HepG2 (cell line): ENCODE measurements around the gene NEMF. TPM values are rescaled to one million over a fixed set of nuclear protein-coding genes. Genes with fewer than 3 reads are reported as not detected.

Experiments used
- ARID3A ChIP-seq: IDR thresholded peaks from 2 replicates; pipeline ENCODE4 v1.6.1; 2012; ENCODE audit warnings: low read depth, low read length, improper control_type of control experiment
- CEBPG ChIP-seq: IDR thresholded peaks from 2 replicates; pipeline ENCODE4 v1.6.1; 2016
- FOXO1 ChIP-seq: sonication (generic); formaldehyde crosslinking; IDR thresholded peaks from 2 replicates; pipeline ENCODE4 v1.4.0; 2020; ENCODE audit warnings: missing genetic modification reagents
- KDM2A ChIP-seq: sonication (generic); formaldehyde crosslinking; IDR thresholded peaks from 2 replicates; pipeline ENCODE4 v1.4.0; 2020; ENCODE audit warnings: low read depth, missing genetic modification reagents, borderline replicate concordance
- MATR3 ChIP-seq: sonication (generic); formaldehyde crosslinking; IDR thresholded peaks from 2 replicates; pipeline ENCODE4 v1.4.0; 2020; ENCODE audit warnings: missing genetic modification reagents
- MTERF4 ChIP-seq: sonication (generic); formaldehyde crosslinking; IDR thresholded peaks from 2 replicates; pipeline ENCODE4 v1.8.0; 2023; ENCODE audit warnings: mild to moderate bottlenecking, missing genetic modification reagents
- NBN ChIP-seq: fragments of 450-650 bp; conservative IDR thresholded peaks from 2 replicates; pipeline ENCODE4 v1.6.1; 2017
- PHF20 ChIP-seq: sonication (generic); formaldehyde crosslinking; IDR thresholded peaks from 2 replicates; pipeline ENCODE4 v1.5.0; 2020; ENCODE audit warnings: mild to moderate bottlenecking, missing genetic modification reagents
- POLR2A ChIP-seq, 2 experiments: IDR thresholded peaks; 2 replicates each; pipeline ENCODE4 v1.6.1; 2011; ENCODE audit warnings: low read depth in 2 of 2, low read length in 2 of 2, mild to moderate bottlenecking in 1 of 2, moderate library complexity in 1 of 2; ENCODE audit not compliant: insufficient read depth in 1 of 2
- RFX3 ChIP-seq: IDR thresholded peaks from 2 replicates; pipeline ENCODE4 v1.6.1; 2016; ENCODE audit warnings: missing biosample characterization, missing genetic modification reagents
- RORA ChIP-seq: sonication (generic); formaldehyde crosslinking; IDR thresholded peaks from 2 replicates; pipeline ENCODE4 v1.5.0; 2020; ENCODE audit warnings: mild to moderate bottlenecking, missing genetic modification reagents, moderate library complexity
- SCMH1 ChIP-seq: sonication (generic); formaldehyde crosslinking; IDR thresholded peaks from 2 replicates; pipeline ENCODE4 v1.9.0; 2021; ENCODE audit warnings: missing genetic modification reagents, mild to moderate bottlenecking, borderline replicate concordance
- SMC3 ChIP-seq: IDR thresholded peaks from 2 replicates; pipeline ENCODE4 v1.6.1; 2011; ENCODE audit warnings: low read length, improper control_type of control experiment
- SP1 ChIP-seq, 2 experiments: fragments of 450-650 bp in 1 of 2; sonication (generic) in 1 of 2; formaldehyde crosslinking in 1 of 2; IDR thresholded peaks; 2 replicates each; pipeline versions ENCODE4 v1.4.0 to v1.6.1; 2016 to 2020; ENCODE audit warnings: missing genetic modification reagents in 1 of 2
- SYNCRIP ChIP-seq: fragments of 200-400 bp; formaldehyde crosslinking; IDR thresholded peaks from 2 replicates; pipeline ENCODE4 v1.6.1; 2018; ENCODE audit warnings: mild to moderate bottlenecking, low read depth, low read length; ENCODE audit not compliant: insufficient read depth
- ZBTB1 ChIP-seq: sonication (generic); formaldehyde crosslinking; IDR thresholded peaks from 2 replicates; pipeline ENCODE4 v1.4.0; 2020; ENCODE audit warnings: missing genetic modification reagents, borderline replicate concordance
- ZBTB20 ChIP-seq: sonication (generic); formaldehyde crosslinking; IDR thresholded peaks from 2 replicates; pipeline ENCODE4 v1.8.1; 2023; ENCODE audit warnings: missing genetic modification reagents, low read depth, mild to moderate bottlenecking, borderline replicate concordance
- ZC3H13 ChIP-seq: sonication (generic); formaldehyde crosslinking; IDR thresholded peaks from 2 replicates; pipeline ENCODE4 v1.8.1; 2023; ENCODE audit warnings: mild to moderate bottlenecking, missing genetic modification reagents, moderate library complexity
- ZFAT ChIP-seq: sonication (generic); formaldehyde crosslinking; conservative IDR thresholded peaks from 2 replicates; pipeline ENCODE4 v1.8.1; 2023; ENCODE audit warnings: missing genetic modification reagents, inconsistent platforms
- ZFP1 ChIP-seq: IDR thresholded peaks from 2 replicates; pipeline ENCODE4 v1.6.1; 2016
- ZKSCAN8 ChIP-seq: IDR thresholded peaks from 2 replicates; pipeline ENCODE4 v1.6.1; 2016; ENCODE audit warnings: borderline replicate concordance, missing genetic modification reagents, missing compliant biosample characterization
- ZNF12 ChIP-seq: sonication (generic); formaldehyde crosslinking; IDR thresholded peaks from 2 replicates; pipeline ENCODE4 v1.5.0; 2020; ENCODE audit warnings: missing genetic modification reagents
- ZNF20 ChIP-seq: sonication (generic); formaldehyde crosslinking; IDR thresholded peaks from 2 replicates; pipeline ENCODE4 v1.4.0; 2020; ENCODE audit warnings: mild to moderate bottlenecking, moderate library complexity, missing genetic modification reagents
- ZNF205 ChIP-seq: IDR thresholded peaks from 2 replicates; pipeline ENCODE4 v1.6.1; 2018; ENCODE audit warnings: missing biosample characterization, missing genetic modification reagents
- ZNF232 ChIP-seq: sonication (generic); formaldehyde crosslinking; IDR thresholded peaks from 2 replicates; pipeline ENCODE4 v1.4.0; 2020; ENCODE audit warnings: missing genetic modification reagents, borderline replicate concordance
- ZNF317 ChIP-seq: sonication (generic); formaldehyde crosslinking; IDR thresholded peaks from 2 replicates; pipeline ENCODE4 v1.5.0; 2020; ENCODE audit warnings: mild to moderate bottlenecking, missing genetic modification reagents
- ZNF451 ChIP-seq: sonication (generic); formaldehyde crosslinking; IDR thresholded peaks from 2 replicates; pipeline ENCODE4 v1.5.0; 2020; ENCODE audit warnings: mild to moderate bottlenecking, missing genetic modification reagents
- polyA plus RNA-seq, 8 experiments: library from polyadenylated mRNA; depleted of rRNA in 3 of 8; stranded (reverse) in 7 of 8; unstranded in 1 of 8; fragments of >200 nt; fragmentation: Illumina TruSeq in 4 of 8; extraction: Trizol in 4 of 8; gene quantifications; 2 replicates each; pipeline versions ENCODE4 v1.2.1 to v1.2.3, GENCODE V29; 2011 to 2016; ENCODE audit warnings: low read depth in 4 of 8, missing spikeins in 1 of 8, mixed read lengths in 1 of 8; ENCODE audit not compliant: insufficient read depth in 1 of 8
- total RNA-seq, 5 experiments: library from RNA; depleted of rRNA; stranded (reverse); fragments of >200 nt; fragmentation: Illumina TruSeq; extraction: Trizol; gene quantifications; 2 replicates each; pipeline ENCODE4 v1.2.3, GENCODE V29; 2016; ENCODE audit warnings: low read depth in 1 of 5
- TF ChIP-seq, protein P1 (sequence below): sonication (generic); formaldehyde crosslinking; IDR thresholded peaks from 2 replicates; pipeline ENCODE4 v1.9.0; 2021; ENCODE audit warnings: missing genetic modification reagents, mild to moderate bottlenecking, borderline replicate concordance

NEMF gene
- total and polyA plus RNA-seq, 2 of the 13 experiments (the other 11 are each of a cell fraction or from before 2014, with no cell fraction given), result 21.3 to 57.9 TPM

- TF ChIP-seq ZNF12 (peak; percentile 69; the same call in 1 of the 2 replicates), ZNF232 (CRISPR knock-in tag) (peak; percentile 82), RORA (CRISPR knock-in tag) (no peak), ZBTB20 (CRISPR knock-in tag) (0 out of 2 replicates have a peak, but pooled peaks have one; percentile 41), ZC3H13 (no peak), ZNF451 (CRISPR knock-in tag) (0 out of 2 replicates have a peak, but pooled peaks have one; percentile 61), POLR2A (IDR thresholded peaks at IDR 0.05; ENCODE audit: insufficient read depth in 1 of 2, low read depth in 2 of 2, low read length in 2 of 2) (no peak), NBN (no peak), ZFAT (CRISPR knock-in tag) (no peak), CEBPG (peak; percentile 47; the same call in 1 of the 2 replicates), FOXO1 (CRISPR knock-in tag) (no peak; the same call in 1 of the 2 replicates), ZNF20 (CRISPR knock-in tag) (no peak), PHF20 (CRISPR knock-in tag) (0 out of 2 replicates have a peak, but pooled peaks have one; percentile 35), ZBTB1 (CRISPR knock-in tag) (no peak), ZNF317 (CRISPR knock-in tag) (0 out of 2 replicates have a peak, but pooled peaks have one; percentile 30), SCMH1 (CRISPR knock-in tag) (no peak), KDM2A (CRISPR knock-in tag) (peak; percentile 86), ARID3A (no peak), MTERF4 (CRISPR knock-in tag) (no peak), SP1 (IDR thresholded peaks at IDR 0.05) (no peak), SP1 (CRISPR knock-in tag; IDR thresholded peaks at IDR 0.05) (no peak), ZKSCAN8 (0 out of 2 replicates have a peak, but pooled peaks have one; percentile 39), SYNCRIP (no peak), MATR3 (CRISPR knock-in tag) (no peak), ZNF205 (CRISPR knock-in tag) (0 out of 2 replicates have a peak, but pooled peaks have one; percentile 49), SMC3 (peak; percentile 68), ZFP1 (CRISPR knock-in tag) (0 out of 2 replicates have a peak, but pooled peaks have one; percentile 45), RFX3 (CRISPR knock-in tag) (no peak)
- TF ChIP-seq, protein P1, sequence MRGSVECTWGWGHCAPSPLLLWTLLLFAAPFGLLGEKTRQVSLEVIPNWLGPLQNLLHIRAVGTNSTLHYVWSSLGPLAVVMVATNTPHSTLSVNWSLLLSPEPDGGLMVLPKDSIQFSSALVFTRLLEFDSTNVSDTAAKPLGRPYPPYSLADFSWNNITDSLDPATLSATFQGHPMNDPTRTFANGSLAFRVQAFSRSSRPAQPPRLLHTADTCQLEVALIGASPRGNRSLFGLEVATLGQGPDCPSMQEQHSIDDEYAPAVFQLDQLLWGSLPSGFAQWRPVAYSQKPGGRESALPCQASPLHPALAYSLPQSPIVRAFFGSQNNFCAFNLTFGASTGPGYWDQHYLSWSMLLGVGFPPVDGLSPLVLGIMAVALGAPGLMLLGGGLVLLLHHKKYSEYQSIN, result no peak
These were observed 1.2 kb upstream of the NEMF start (continued) for GRCh38 chr14:49853572-49854375.
